HEK293 (cell line): ENCODE results near the gene RBM19.

Experiments
- CTCF ChIA-PET: fragments of 350-600 bp; formaldehyde crosslinking; extraction: SDS; loops from one replicate; lab custom pipeline; 2021; ENCODE audit warnings: antibody characterized with exemption; lab: Yijun Ruan, JAX
- POLR2A ChIA-PET: fragments of 300-600 bp; formaldehyde crosslinking; extraction: SDS; loops from one replicate; lab custom pipeline; 2020; ENCODE audit warnings: antibody characterized with exemption, inconsistent platforms; lab: Yijun Ruan, JAX
- H3K27ac ChIP-seq: fragments of 200-500 bp; sonication (Bioruptor generic); 2 replicates; pipeline ENCODE4 v1.5.1; 2014; ENCODE audit warnings: low read depth, low read length, control low read depth, inconsistent platforms; ENCODE audit errors: extremely low read depth
- H3K36me3 ChIP-seq, 2 experiments: fragments of 200-500 bp in 1 of 2; sonication (Bioruptor generic) in 1 of 2; 1 replicate in 1 of 2; 2 replicates in 1 of 2; pipeline ENCODE4 v1.5.1; 2014 to 2017; ENCODE audit warnings: inconsistent platforms in 2 of 2, low read length in 2 of 2; ENCODE audit not compliant: control insufficient read depth in 2 of 2, insufficient read depth in 1 of 2
- H3K4me1 ChIP-seq: fragments of 200-500 bp; sonication (Bioruptor generic); 2 replicates; pipeline ENCODE4 v1.5.1; 2014; ENCODE audit warnings: mild to moderate bottlenecking, low read length, inconsistent platforms; ENCODE audit not compliant: control insufficient read depth, insufficient read depth
- H3K4me3 ChIP-seq: 2 replicates; pipeline ENCODE4 v1.5.1; 2011; ENCODE audit warnings: low read depth, mild to moderate bottlenecking, control low read depth, low read length, moderate library complexity
- H3K9me3 ChIP-seq: fragments of 200-500 bp; sonication (Bioruptor generic); 2 replicates; pipeline ENCODE4 v1.5.1; 2014; ENCODE audit warnings: low read depth, low read length, inconsistent platforms; ENCODE audit not compliant: control insufficient read depth, insufficient read depth
- AEBP2 ChIP-seq: fragments of 450-650 bp; formaldehyde crosslinking; IDR thresholded peaks from 2 replicates; pipeline ENCODE4 v1.5.1; 2016; ENCODE audit warnings: missing biosample characterization, missing genetic modification characterization, borderline replicate concordance
- FEZF1 ChIP-seq: fragments of 450-650 bp; formaldehyde crosslinking; IDR thresholded peaks from 2 replicates; pipeline ENCODE4 v1.5.1; 2016; ENCODE audit warnings: missing biosample characterization, missing genetic modification characterization
- IKZF3 ChIP-seq: fragments of 450-650 bp; IDR thresholded peaks from 2 replicates; pipeline ENCODE4 v1.5.0; 2018; ENCODE audit warnings: missing biosample characterization, mild to moderate bottlenecking, missing genetic modification characterization, moderate library complexity
- KLF10 ChIP-seq: fragments of 450-650 bp; IDR thresholded peaks from 2 replicates; pipeline ENCODE4 v1.5.1; 2018; ENCODE audit warnings: missing biosample characterization, mild to moderate bottlenecking, missing genetic modification characterization
- KLF17 ChIP-seq: fragments of 450-650 bp; formaldehyde crosslinking; IDR thresholded peaks from 2 replicates; pipeline ENCODE4 v1.5.1; 2016; ENCODE audit warnings: missing biosample characterization, missing genetic modification characterization
- REST ChIP-seq: fragments of 450-650 bp; formaldehyde crosslinking; IDR thresholded peaks from 2 replicates; pipeline ENCODE4 v1.5.1; 2016; ENCODE audit warnings: missing biosample characterization, missing genetic modification characterization
- ZBTB1 ChIP-seq: fragments of 450-650 bp; formaldehyde crosslinking; IDR thresholded peaks from 2 replicates; pipeline ENCODE4 v1.5.1; 2016; ENCODE audit warnings: missing biosample characterization, missing genetic modification characterization
- ZBTB21 ChIP-seq: fragments of 450-650 bp; formaldehyde crosslinking; IDR thresholded peaks from 2 replicates; pipeline ENCODE4 v1.5.1; 2017; ENCODE audit warnings: missing biosample characterization, missing genetic modification characterization
- ZFP37 ChIP-seq: fragments of 450-650 bp; formaldehyde crosslinking; IDR thresholded peaks from 2 replicates; pipeline ENCODE4 v1.5.1; 2016; ENCODE audit warnings: missing biosample characterization, missing genetic modification characterization
- ZNF148 ChIP-seq: fragments of 450-650 bp; formaldehyde crosslinking; IDR thresholded peaks from 2 replicates; pipeline ENCODE4 v1.5.0; 2017; ENCODE audit warnings: missing biosample characterization, missing genetic modification characterization, borderline replicate concordance
- ZNF155 ChIP-seq: fragments of 450-650 bp; formaldehyde crosslinking; IDR thresholded peaks from 2 replicates; pipeline ENCODE4 v1.5.1; 2016; ENCODE audit warnings: missing biosample characterization, missing genetic modification characterization
- ZNF16 ChIP-seq: fragments of 450-650 bp; formaldehyde crosslinking; IDR thresholded peaks from 2 replicates; pipeline ENCODE4 v1.5.1; 2016; ENCODE audit warnings: low read depth, missing biosample characterization, missing genetic modification characterization
- ZNF292 ChIP-seq: fragments of 450-650 bp; formaldehyde crosslinking; IDR thresholded peaks from 2 replicates; pipeline ENCODE4 v1.5.1; 2016; ENCODE audit warnings: low read depth, missing biosample characterization, missing genetic modification characterization, borderline replicate concordance
- ZNF404 ChIP-seq: fragments of 450-650 bp; formaldehyde crosslinking; IDR thresholded peaks from 2 replicates; pipeline ENCODE4 v1.5.1; 2017; ENCODE audit warnings: missing biosample characterization, missing genetic modification characterization
- ZNF423 ChIP-seq: fragments of 450-650 bp; formaldehyde crosslinking; IDR thresholded peaks from 2 replicates; pipeline ENCODE4 v1.5.1; 2016; ENCODE audit warnings: missing biosample characterization, missing genetic modification characterization
- ZNF48 ChIP-seq: fragments of 450-650 bp; formaldehyde crosslinking; IDR thresholded peaks from 2 replicates; pipeline ENCODE4 v1.5.1; 2016; ENCODE audit warnings: missing biosample characterization, missing genetic modification characterization
- ZNF488 ChIP-seq: fragments of 450-650 bp; formaldehyde crosslinking; IDR thresholded peaks from 2 replicates; pipeline ENCODE4 v1.5.1; 2016; ENCODE audit warnings: missing biosample characterization, missing genetic modification characterization
- ZNF544 ChIP-seq: fragments of 450-650 bp; formaldehyde crosslinking; IDR thresholded peaks from 2 replicates; pipeline ENCODE4 v1.5.0; 2017; ENCODE audit warnings: missing biosample characterization, missing genetic modification characterization
- ZNF596 ChIP-seq: fragments of 450-650 bp; IDR thresholded peaks from 2 replicates; pipeline ENCODE4 v1.5.0; 2018; ENCODE audit warnings: missing biosample characterization, mild to moderate bottlenecking, missing genetic modification characterization, moderate library complexity
- ZNF610 ChIP-seq: fragments of 450-650 bp; formaldehyde crosslinking; IDR thresholded peaks from 2 replicates; pipeline ENCODE4 v1.5.1; 2016; ENCODE audit warnings: missing biosample characterization, missing genetic modification characterization, borderline replicate concordance
- ZNF645 ChIP-seq: fragments of 450-650 bp; formaldehyde crosslinking; IDR thresholded peaks from 2 replicates; pipeline ENCODE4; 2016; ENCODE audit warnings: missing biosample characterization, missing genetic modification characterization
- ZNF664 ChIP-seq: fragments of 450-650 bp; formaldehyde crosslinking; IDR thresholded peaks from 2 replicates; pipeline ENCODE4 v1.5.1; 2016; ENCODE audit warnings: missing biosample characterization, missing genetic modification characterization
- ZNF677 ChIP-seq: fragments of 450-650 bp; IDR thresholded peaks from 2 replicates; pipeline ENCODE4 v1.5.0; 2018; ENCODE audit warnings: missing biosample characterization, mild to moderate bottlenecking, missing genetic modification characterization, moderate library complexity
- ZNF701 ChIP-seq: fragments of 450-650 bp; formaldehyde crosslinking; IDR thresholded peaks from 2 replicates; pipeline ENCODE4 v1.5.1; 2016; ENCODE audit warnings: missing biosample characterization, missing genetic modification characterization

RBM19 gene

GRCh38 chr12:113803759-113804140, 162.4 kb downstream of the RBM19 start:
- POLR2A ChIA-PET = no interaction called here
- Histone ChIP-seq H3K9me3 (no peaks in the 10 kb centered on the region), H3K36me3 (no peaks in the 10 kb centered on the region), H3K4me3 (no peak overlapping the region), H3K27ac (no peak overlapping the region), H3K4me1 (no peaks in the 10 kb centered on the region)
- TF ChIP-seq FEZF1 (tag by site-specific recombination) (no peak), ZNF292 (tag by site-specific recombination) (no peak), ZNF596 (tag by site-specific recombination) (no peak), ZBTB21 (no peak), ZNF610 (tag by site-specific recombination) (no peak), ZNF48 (tag by site-specific recombination) (no peak), REST (tag by site-specific recombination) (no peak), ZNF148 (no peak), ZNF488 (no peak), ZNF645 (tag by site-specific recombination) (no peak), ZBTB1 (tag by site-specific recombination) (no peak), ZNF677 (tag by site-specific recombination) (no peak), ZNF544 (tag by site-specific recombination) (no peak), AEBP2 (tag by site-specific recombination) (no peak)
- CTCF ChIA-PET = no interaction called here

GRCh38 chr12:113802966-113803758, 163.0 kb downstream of the RBM19 start:
- ChIA-PET POLR2A (no interaction called here), CTCF (no interaction called here)
- no peak overlapping the region for H3K4me3 ChIP-seq
- no peaks in the 10 kb centered on the region for H3K4me1 ChIP-seq
- H3K36me3 ChIP-seq = no peaks in the 10 kb centered on the region
- no peaks in the 10 kb centered on the region for H3K9me3 ChIP-seq
- no peak overlapping the region for H3K27ac ChIP-seq
- TF ChIP-seq ZNF404 (tag by site-specific recombination) (no peak), ZFP37 (tag by site-specific recombination) (no peak), ZNF423 (tag by site-specific recombination) (no peak), IKZF3 (no peak), ZNF16 (tag by site-specific recombination) (no peak), ZNF155 (tag by site-specific recombination) (no peak), ZNF664 (tag by site-specific recombination) (no peak), KLF10 (no peak), ZNF701 (tag by site-specific recombination) (no peak), KLF17 (tag by site-specific recombination) (no peak)
